IPS DF 4.7 (cell line): Measurements from ENCODE around the gene SLX1B.
"Not testable (repeated sequence)": the region's sequence is repeated elsewhere in the genome, so short reads cannot be mapped to it uniquely, and the experiment has no call there.

Source experiments
- DNase-seq: peaks from one replicate; pipeline ENCODE4 v3.0.0-alpha.2; 2013; ENCODE audit warnings: low spot score; ENCODE audit errors: extremely low read depth

Gene SLX1B

GRCh38 chr16:29454269-29454668, at the start of gene SLX1B, which contains the start of gene BOLA2:
TSS of gene SLX1B (plus strand) at chr16:29454533.
TSS of gene BOLA2 (minus strand) at chr16:29454351. CDS start at chr16:29454253, 98 bp downstream.
- DNase-seq: not testable (repeated sequence)

- not testable (repeated sequence) for DNase-seq
These were observed 49.1 kb upstream of the SLX1B start for GRCh38 chr16:29405249-29405648.

DNA sequence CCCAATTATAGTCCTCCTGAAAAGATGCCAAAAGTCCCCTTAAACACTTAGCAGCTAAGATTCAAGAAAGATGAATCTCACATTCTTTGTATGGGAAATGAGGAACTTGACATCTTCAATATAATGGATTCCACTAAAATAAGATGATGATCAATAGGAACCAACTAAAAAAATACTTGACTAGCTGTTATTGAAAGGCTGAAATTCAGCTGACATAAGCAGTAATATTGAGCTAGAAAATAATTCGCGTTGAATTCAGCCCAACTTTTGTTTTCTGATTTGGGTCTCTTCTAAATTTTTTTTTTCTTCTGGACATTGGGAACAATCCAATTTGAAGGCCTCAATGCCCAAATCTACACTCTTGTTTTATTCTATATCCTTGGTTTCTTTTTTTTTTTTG, 30.7 kb upstream of the SLX1B start:
- DNase-seq: not testable (repeated sequence)

DNA sequence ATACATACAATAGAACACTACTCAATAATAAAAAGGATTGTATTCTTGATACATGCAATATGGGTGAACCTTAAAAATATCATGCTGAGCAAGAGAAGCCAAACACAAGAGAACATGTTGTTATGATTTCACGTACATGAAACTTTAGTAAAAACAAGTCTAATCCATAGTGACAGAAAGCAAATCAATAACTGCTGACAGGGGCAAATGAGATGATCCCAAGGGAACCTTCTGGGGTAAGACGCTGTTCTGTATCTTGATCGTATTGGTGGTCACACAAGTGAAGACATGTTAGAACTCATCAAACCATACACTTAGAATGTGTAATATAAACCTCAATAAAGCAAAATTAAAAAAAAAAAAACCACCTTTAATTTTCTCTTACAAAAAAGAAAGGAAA, 28.9 kb upstream of the SLX1B start:
- not testable (repeated sequence) for DNase-seq

DNA sequence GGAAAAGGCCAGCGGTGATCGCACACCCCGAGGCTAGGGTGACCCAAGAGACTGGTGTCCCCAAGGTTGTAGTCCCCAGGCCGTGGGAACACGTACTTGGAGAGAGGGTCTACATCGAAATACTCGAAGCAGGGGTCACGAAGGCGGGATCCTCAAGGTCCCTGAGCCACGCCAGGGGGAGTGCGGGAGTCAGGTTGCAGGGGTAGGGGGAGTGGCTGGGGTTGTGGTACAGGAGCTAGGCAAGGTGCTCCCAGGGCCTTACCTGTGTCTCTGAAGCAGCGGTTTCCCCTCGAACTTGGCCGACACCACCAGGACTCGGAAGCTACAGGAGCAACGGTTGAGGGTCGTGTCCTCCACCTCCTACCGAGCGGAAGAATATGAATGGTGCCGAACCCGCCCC, 579 bp upstream of the SLX1B start:
- DNase-seq: not testable (repeated sequence)

DNA sequence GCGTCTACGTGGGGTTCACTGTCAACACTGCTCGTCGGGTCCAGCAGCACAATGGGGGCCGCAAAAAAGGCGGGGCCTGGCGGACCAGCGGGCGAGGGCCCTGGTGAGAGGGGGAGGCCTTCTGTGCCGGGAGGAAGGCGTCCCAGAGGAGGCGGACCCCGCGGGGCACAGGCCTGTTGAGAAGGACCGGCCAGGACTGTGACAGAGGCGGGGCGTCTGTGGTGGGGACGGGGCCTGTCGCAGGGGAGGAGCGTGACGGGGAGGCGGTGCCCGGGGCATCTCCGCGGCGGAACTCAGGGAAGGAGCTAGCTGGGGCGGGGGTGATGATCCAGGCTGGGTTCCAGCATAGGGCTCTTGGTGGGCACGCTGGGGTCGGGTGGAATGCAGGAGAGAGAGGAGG, 495 bp downstream of the SLX1B start:
- DNase-seq: not testable (repeated sequence)

- not testable (repeated sequence) for DNase-seq
These were observed 3.3 kb downstream of the SLX1B start for GRCh38 chr16:29457660-29458059.

- DNase-seq: not testable (repeated sequence)
These were observed 5.6 kb downstream of the SLX1B start, which contains the start of gene SULT1A4 for GRCh38 chr16:29459706-29460646. TSS of gene SULT1A4 (plus strand) at chr16:29459913. CDS start at chr16:29461386, 1,473 bp downstream.

DNA sequence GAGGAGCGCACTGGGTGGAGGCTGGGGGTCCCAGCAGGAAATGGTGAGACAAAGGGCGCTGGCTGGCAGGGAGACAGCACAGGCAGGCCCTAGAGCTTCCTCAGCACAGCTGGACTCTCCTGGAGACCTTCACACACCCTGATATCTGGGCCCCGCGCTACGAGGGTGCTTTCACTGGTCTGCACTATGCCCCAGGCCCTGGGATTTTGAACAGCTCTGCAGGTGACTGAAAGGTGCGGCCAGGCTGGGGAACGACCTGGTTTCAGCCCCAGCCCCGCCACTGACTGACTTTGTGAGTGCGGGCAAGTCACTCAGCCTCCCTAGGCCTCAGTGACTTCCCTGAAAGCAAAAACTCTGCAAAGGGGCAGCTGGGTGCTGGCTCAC, 6.3 kb downstream of the SLX1B start:
- not testable (repeated sequence) for DNase-seq

DNA sequence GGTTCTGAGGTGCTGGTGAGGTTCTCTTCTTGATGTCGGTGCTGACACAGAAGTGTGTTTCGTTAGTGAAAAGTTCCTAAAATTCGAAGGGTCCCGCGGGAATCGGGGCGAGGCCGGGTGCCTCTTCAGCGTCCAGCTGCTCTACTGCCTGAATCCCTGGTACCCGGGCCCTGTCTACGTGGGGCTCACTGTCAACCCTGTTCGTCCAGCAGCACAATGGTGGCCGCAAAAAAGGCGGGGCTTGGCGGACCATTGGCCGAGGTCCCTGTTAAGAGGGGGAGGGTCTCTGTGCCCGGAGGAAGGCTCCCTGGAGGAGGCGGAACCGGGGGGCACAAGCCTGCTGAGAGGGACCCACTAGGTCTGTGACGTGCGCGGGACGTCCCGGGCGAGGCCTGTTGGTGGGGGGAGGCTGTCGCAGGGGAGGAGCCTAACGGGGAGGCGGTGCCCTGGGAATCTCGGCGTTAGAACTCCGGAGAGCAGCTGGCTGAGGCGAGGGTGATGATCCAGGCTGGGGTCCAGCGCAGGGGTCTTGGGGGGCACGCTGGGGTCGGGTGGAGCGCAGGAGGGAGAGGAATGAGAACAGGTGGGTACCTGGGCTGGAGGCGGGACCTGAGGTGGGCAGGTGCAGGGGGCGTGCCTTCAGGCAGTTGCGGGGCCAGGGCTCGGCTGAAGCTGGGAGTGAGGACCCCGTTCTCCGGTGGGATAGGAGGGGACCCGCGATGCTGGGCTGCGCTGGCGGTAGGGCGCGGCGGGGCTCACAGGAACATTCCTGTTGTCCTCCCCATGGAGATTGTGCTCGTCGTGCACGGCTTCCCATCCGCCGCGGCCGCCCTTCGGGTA, 11.9 kb downstream of the SLX1B start:
- DNase-seq: not testable (repeated sequence)

DNA sequence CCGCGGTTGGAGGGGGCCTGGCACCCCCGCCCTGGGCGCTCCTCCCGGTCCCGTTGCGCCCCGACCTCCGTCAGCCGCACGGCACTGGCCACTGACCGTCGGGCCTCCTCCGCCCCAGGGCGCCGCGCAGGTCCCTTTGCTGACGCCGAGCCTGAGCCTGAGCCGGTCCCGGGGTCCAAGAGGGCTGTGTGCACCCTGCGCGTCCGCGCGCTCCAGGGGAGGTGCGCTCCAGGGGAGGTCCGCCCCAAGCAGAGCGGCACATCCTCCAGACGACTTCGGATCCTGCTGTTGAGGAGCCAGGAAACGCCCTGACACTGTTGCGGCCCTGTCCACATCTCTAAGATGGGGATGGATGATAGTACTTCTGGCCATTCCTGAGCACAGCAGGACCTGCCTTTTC, 12.6 kb downstream of the SLX1B start:
- DNase-seq: not testable (repeated sequence)

- not testable (repeated sequence) for DNase-seq
These were observed 13.5 kb downstream of the SLX1B start for GRCh38 chr16:29467654-29468366.

GRCh38 chr16:29469660-29470059, 15.3 kb downstream of the SLX1B start:
- DNase-seq: not testable (repeated sequence)

DNA sequence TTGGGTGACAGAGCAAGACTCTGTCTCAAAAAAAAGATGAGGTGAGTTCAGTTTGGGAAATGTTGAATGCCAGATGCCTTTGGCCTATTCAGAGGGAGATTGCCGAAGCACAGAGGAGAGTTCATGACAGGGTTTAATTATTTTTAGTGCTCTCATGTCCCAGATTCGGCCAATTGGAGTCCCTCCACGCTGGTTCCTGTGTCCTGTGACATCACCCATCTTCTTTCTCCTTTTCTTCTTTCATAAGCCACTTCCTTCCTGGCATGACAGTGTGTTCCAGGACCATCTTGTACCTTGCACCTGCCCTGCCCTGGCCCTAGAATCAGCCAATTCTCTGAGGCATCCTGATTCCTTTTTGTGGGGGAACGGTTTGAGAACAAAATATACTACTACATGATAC, 17.7 kb downstream of the SLX1B start:
- DNase-seq: not testable (repeated sequence)

- DNase-seq: not testable (repeated sequence)
These were observed 27.9 kb downstream of the SLX1B start for GRCh38 chr16:29482276-29482675.

DNA sequence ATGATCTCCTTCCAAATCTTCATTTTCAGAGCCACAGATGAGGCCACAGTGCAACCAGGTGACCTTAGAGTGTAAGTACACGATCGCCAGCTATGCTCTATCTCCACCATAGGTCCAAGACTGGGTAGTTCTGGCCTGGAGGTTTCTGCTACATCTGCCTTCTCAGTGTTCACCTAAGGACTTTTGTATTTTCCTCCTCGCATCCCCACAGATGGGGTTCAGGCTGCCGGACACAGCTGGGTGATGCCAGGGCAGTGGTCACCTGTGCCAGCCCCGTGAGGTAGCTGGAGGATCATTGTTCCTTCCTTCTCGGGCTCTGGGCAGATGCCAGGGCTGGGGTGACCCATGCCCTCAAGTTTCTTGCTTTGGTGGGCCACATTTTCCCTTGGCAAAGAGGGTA, 52.0 kb downstream of the SLX1B start, which contains the start of gene NPIPB12:
NPIPB12 (minus strand) TSS at position 101 of the 400 bp plus-strand sequence.
- not testable (repeated sequence) for DNase-seq
